Nephron progenitor cell (in vitro differentiated cells): ENCODE data around the gene BEGAIN.

Experiments
- DNase-seq: peaks from one replicate; pipeline ENCODE4 v3.0.0; 2021
- H3K27ac Mint-ChIP-seq: 2 replicates; pipeline ENCODE4 v1.8.0; 2021; ENCODE audit warnings: mild to moderate bottlenecking, moderate library complexity, mixed read lengths
- H3K27me3 Mint-ChIP-seq: 2 replicates; pipeline ENCODE4 v1.8.0; 2021; ENCODE audit warnings: mild to moderate bottlenecking, low read depth, mixed read lengths; ENCODE audit not compliant: poor library complexity
- H3K36me3 Mint-ChIP-seq: 2 replicates; pipeline ENCODE4 v1.8.0; 2021; ENCODE audit warnings: low read depth, mixed read lengths
- H3K4me1 Mint-ChIP-seq: 2 replicates; pipeline ENCODE4 v1.8.0; 2021; ENCODE audit warnings: mixed read lengths
- H3K4me3 Mint-ChIP-seq: 2 replicates; pipeline ENCODE4 v1.8.0; 2021; ENCODE audit warnings: mild to moderate bottlenecking, moderate library complexity, mixed read lengths
- H3K9me3 Mint-ChIP-seq: 2 replicates; pipeline ENCODE4 v1.8.0; 2021; ENCODE audit warnings: mild to moderate bottlenecking, moderate library complexity, mixed read lengths
- TF ChIP-seq, protein P1 (sequence below): fragments of 200-600 bp; sonication (generic); IDR thresholded peaks from 2 replicates; pipeline ENCODE4 v1.5.0; 2021; ENCODE audit warnings: antibody characterized with exemption

Gene BEGAIN

GRCh38 chr14:100629098-100629497, 41.9 kb upstream of the BEGAIN start:
- no peak overlapping the region for H3K27ac Mint-ChIP-seq
- H3K27me3 Mint-ChIP-seq, result peaks cover 33% of the 10 kb centered on the region
- peaks cover 14% of the 10 kb centered on the region for H3K9me3 Mint-ChIP-seq
- TF ChIP-seq, protein P1, sequence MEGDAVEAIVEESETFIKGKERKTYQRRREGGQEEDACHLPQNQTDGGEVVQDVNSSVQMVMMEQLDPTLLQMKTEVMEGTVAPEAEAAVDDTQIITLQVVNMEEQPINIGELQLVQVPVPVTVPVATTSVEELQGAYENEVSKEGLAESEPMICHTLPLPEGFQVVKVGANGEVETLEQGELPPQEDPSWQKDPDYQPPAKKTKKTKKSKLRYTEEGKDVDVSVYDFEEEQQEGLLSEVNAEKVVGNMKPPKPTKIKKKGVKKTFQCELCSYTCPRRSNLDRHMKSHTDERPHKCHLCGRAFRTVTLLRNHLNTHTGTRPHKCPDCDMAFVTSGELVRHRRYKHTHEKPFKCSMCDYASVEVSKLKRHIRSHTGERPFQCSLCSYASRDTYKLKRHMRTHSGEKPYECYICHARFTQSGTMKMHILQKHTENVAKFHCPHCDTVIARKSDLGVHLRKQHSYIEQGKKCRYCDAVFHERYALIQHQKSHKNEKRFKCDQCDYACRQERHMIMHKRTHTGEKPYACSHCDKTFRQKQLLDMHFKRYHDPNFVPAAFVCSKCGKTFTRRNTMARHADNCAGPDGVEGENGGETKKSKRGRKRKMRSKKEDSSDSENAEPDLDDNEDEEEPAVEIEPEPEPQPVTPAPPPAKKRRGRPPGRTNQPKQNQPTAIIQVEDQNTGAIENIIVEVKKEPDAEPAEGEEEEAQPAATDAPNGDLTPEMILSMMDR, result no peak
- no peaks in the 10 kb centered on the region for H3K36me3 Mint-ChIP-seq
- no peak for DNase-seq
- H3K4me1 Mint-ChIP-seq, result no peaks in the 10 kb centered on the region
- H3K4me3 Mint-ChIP-seq, result no peak overlapping the region

- no peaks in the 10 kb centered on the region for H3K4me1 Mint-ChIP-seq
- H3K9me3 Mint-ChIP-seq, result peaks cover 14% of the 10 kb centered on the region
- no peaks in the 10 kb centered on the region for H3K36me3 Mint-ChIP-seq
- DNase-seq, result no peak
- H3K27me3 Mint-ChIP-seq, result peaks cover 38% of the 10 kb centered on the region
- no peak overlapping the region for H3K27ac Mint-ChIP-seq
- H3K4me3 Mint-ChIP-seq, result no peak overlapping the region
- TF ChIP-seq, protein P1, result no peak
These were observed 41.0 kb upstream of the BEGAIN start for GRCh38 chr14:100628225-100628624.

- no peak overlapping the region for H3K27ac Mint-ChIP-seq
These were observed 39.4 kb upstream of the BEGAIN start for GRCh38 chr14:100626614-100627013.

GRCh38 chr14:100623961-100624360, 36.7 kb upstream of the BEGAIN start:
- H3K27me3 Mint-ChIP-seq, result peaks cover 48% of the 10 kb centered on the region
- TF ChIP-seq, protein P1, result no peak
- H3K4me1 Mint-ChIP-seq, result peaks cover 29% of the 10 kb centered on the region
- H3K9me3 Mint-ChIP-seq, result peaks cover 14% of the 10 kb centered on the region
- H3K36me3 Mint-ChIP-seq, result no peaks in the 10 kb centered on the region
- no peak overlapping the region for H3K27ac Mint-ChIP-seq
- H3K4me3 Mint-ChIP-seq, result no peak overlapping the region
- no peak for DNase-seq

More at GRCh38 chr14:100626614-100627013, 39.4 kb upstream of the BEGAIN start:
- no peaks in the 10 kb centered on the region for H3K36me3 Mint-ChIP-seq
- TF ChIP-seq, protein P1, result no peak
- peaks cover 14% of the 10 kb centered on the region for H3K9me3 Mint-ChIP-seq
- DNase-seq, result no peak
- H3K27me3 Mint-ChIP-seq, result peaks cover 44% of the 10 kb centered on the region
- peaks cover 14% of the 10 kb centered on the region for H3K4me1 Mint-ChIP-seq
- no peak overlapping the region for H3K4me3 Mint-ChIP-seq

- DNase-seq, result no peak
- H3K27me3 Mint-ChIP-seq, result peaks cover 50% of the 10 kb centered on the region
These were observed 36.3 kb upstream of the BEGAIN start for GRCh38 chr14:100623557-100623956.

More at GRCh38 chr14:100623557-100623956, 36.3 kb upstream of the BEGAIN start:
- no peak overlapping the region for H3K4me3 Mint-ChIP-seq
- peaks cover 14% of the 10 kb centered on the region for H3K9me3 Mint-ChIP-seq
- no peaks in the 10 kb centered on the region for H3K36me3 Mint-ChIP-seq
- H3K4me1 Mint-ChIP-seq, result peaks cover 33% of the 10 kb centered on the region
- TF ChIP-seq, protein P1, result no peak
- no peak overlapping the region for H3K27ac Mint-ChIP-seq
